Vagina (tissue), 2 donors: ENCODE results near the gene EIF2AK3. TPM values are rescaled to one million over a fixed set of nuclear protein-coding genes. Genes with fewer than 3 reads are reported as not detected.

ENCODE experiments used
- DNase-seq, 2 donors: peaks; one replicate each; pipeline ENCODE4 v3.0.0-alpha.2; 2017; ENCODE audit errors: extremely low spot score in 2 of 2
- H3K27ac ChIP-seq: fragments of 200-600 bp; sonication (generic); one replicate; pipeline ENCODE4 v1.5.1; 2019
- H3K27me3 ChIP-seq: fragments of 200-600 bp; sonication (generic); one replicate; pipeline ENCODE4 v1.5.1; 2019
- H3K36me3 ChIP-seq, 2 donors: fragments of 200-600 bp; sonication (generic); one replicate each; pipeline ENCODE4 v1.5.1; 2017 to 2019
- H3K4me1 ChIP-seq: fragments of 200-600 bp; sonication (generic); one replicate; pipeline ENCODE4 v1.5.1; 2019
- H3K4me3 ChIP-seq, 2 donors: fragments of 200-600 bp; sonication (generic); 1 replicate in 1 of 2; 2 replicates in 1 of 2; pipeline ENCODE4 v1.5.1; 2016 to 2019
- H3K9me3 ChIP-seq: fragments of 200-600 bp; sonication (generic); one replicate; pipeline ENCODE4 v1.5.1; 2019
- CTCF ChIP-seq, 3 experiments: fragments of 450-650 bp in 2 of 3; fragments of 200-600 bp in 1 of 3; sonication (generic) in 1 of 3; IDR thresholded peaks; one replicate each; pipeline ENCODE4 v1.5.1; 2017 to 2019; ENCODE audit warnings: antibody characterized with exemption in 3 of 3, mild to moderate bottlenecking in 2 of 3, moderate library complexity in 2 of 3
- POLR2A ChIP-seq, 2 donors: fragments of 450-650 bp; IDR thresholded peaks; one replicate each; pipeline ENCODE4 v1.6.1; 2017; ENCODE audit warnings: antibody characterized with exemption in 2 of 2, mild to moderate bottlenecking in 2 of 2, moderate library complexity in 2 of 2
- POLR2AphosphoS5 ChIP-seq, 2 donors: sonication (generic); formaldehyde crosslinking; IDR thresholded peaks; one replicate each; pipeline ENCODE4 v1.9.0; 2017; ENCODE audit warnings: antibody characterized with exemption in 2 of 2, mild to moderate bottlenecking in 2 of 2, low read depth in 1 of 2; ENCODE audit not compliant: insufficient read depth in 1 of 2
- intact Hi-C: fragments of 100-400 bp; cut with DNase I; formaldehyde crosslinking; loops from one replicate; pipeline ENCODE4 v1.15.1; 2023
- total RNA-seq: library from RNA; depleted of rRNA; stranded (reverse); fragments of >200 nt; gene quantifications from one replicate; pipeline ENCODE4 v1.2.3, GENCODE V29; 2016

EIF2AK3 gene
- total RNA-seq, 1 donor from 2014 or later: 19.6 TPM

DNA sequence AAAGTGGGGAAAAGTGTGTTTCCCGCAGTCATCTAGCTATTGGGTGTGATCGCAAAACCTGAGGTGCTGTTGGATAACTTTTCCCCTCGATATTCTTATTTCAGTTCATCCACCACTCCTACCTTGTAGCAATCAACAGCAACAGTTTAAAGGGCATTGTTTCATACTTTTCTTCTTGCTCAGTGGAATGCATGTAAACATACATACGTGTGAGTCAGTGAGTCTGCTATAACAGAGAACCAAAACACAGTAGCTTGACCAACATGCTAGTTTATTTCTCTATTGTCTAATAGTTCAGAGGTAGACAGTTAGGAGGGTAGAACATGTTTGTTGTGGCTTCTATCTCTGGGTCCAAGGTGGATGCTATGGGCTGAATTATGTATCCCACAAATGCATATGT lies 97.2 kb downstream of the EIF2AK3 start:
- no peak for TF ChIP-seq POLR2A (IDR thresholded peaks at IDR 0.05)
- no peak for TF ChIP-seq CTCF (IDR thresholded peaks at IDR 0.05)
- TF ChIP-seq POLR2AphosphoS5 (IDR thresholded peaks at IDR 0.05; ENCODE audit: insufficient read depth in 1 of 2, low read depth in 1 of 2): no peak

GRCh38 chr2:88521445-88522073 lies 105.7 kb downstream of the EIF2AK3 start:
- Histone ChIP-seq H3K4me1 (no peaks in the 10 kb centered on the region), H3K27ac (no peak overlapping the region)
- intact Hi-C loops: no loop called here

More for the DNA sequence above, 97.2 kb downstream of the EIF2AK3 start:
- H3K4me1 ChIP-seq: no peaks in the 10 kb centered on the region
- H3K27me3 ChIP-seq: no peaks in the 10 kb centered on the region
- H3K9me3 ChIP-seq: no peaks in the 10 kb centered on the region
- no peak overlapping the region for H3K4me3 ChIP-seq
- intact Hi-C loops: no loop called here
- H3K27ac ChIP-seq: no peak overlapping the region
- DNase-seq: no peak
- H3K36me3 ChIP-seq: no peaks in the 10 kb centered on the region

DNA sequence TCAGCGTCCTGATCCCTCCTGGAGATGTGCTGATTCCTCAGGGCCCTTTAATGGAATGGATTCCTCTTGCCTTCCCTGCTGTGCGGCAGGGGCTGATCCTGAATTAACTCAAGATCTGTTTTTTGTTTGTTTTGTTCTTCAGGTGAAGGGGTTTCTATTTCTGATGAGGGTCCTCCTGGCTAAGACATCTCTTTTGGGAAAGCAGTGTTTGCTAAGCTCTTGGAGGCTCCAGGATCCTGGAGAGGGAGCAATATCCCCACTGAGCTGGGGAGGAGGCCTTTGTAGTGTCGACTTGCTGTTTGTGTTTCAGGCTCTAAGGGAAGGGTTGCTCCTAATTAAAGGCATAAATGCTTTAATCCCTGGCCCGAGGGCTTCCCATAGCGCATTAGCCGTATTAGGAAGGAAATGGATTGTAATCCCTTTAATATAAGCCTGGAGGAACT lies 109.5 kb downstream of the EIF2AK3 start:
- Histone ChIP-seq H3K4me3 (no peak overlapping the region), H3K36me3 (no peaks in the 10 kb centered on the region), H3K27me3 (no peaks in the 10 kb centered on the region), H3K27ac (no peak overlapping the region), H3K4me1 (no peaks in the 10 kb centered on the region), H3K9me3 (no peaks in the 10 kb centered on the region)
- no peak for DNase-seq
- no peak for TF ChIP-seq CTCF (IDR thresholded peaks at IDR 0.05)
- TF ChIP-seq POLR2AphosphoS5 (IDR thresholded peaks at IDR 0.05; ENCODE audit: insufficient read depth in 1 of 2, low read depth in 1 of 2): no peak
- no peak for TF ChIP-seq POLR2A (IDR thresholded peaks at IDR 0.05)
- intact Hi-C loops: no loop called here

More at GRCh38 chr2:88521445-88522073, 105.7 kb downstream of the EIF2AK3 start:
- Histone ChIP-seq H3K36me3 (no peaks in the 10 kb centered on the region), H3K9me3 (no peaks in the 10 kb centered on the region), H3K27me3 (no peaks in the 10 kb centered on the region), H3K4me3 (no peak overlapping the region)
- TF ChIP-seq POLR2A (IDR thresholded peaks at IDR 0.05) (no peak), CTCF (IDR thresholded peaks at IDR 0.05) (no peak), POLR2AphosphoS5 (IDR thresholded peaks at IDR 0.05; ENCODE audit: insufficient read depth in 1 of 2, low read depth in 1 of 2) (no peak)
- DNase-seq: no peak

Other genes with a start within 250 kb of the EIF2AK3 start
- not detected for gene FOXI3, start 174.8 kb downstream of the EIF2AK3 start, total RNA-seq
- gene RPIA, start 64.2 kb upstream of the EIF2AK3 start, total RNA-seq: 10.8 TPM